PFSK-1 (cell line): ENCODE results near the gene ZNF248.

Experiments
- FOXP2 ChIP-seq: optimal IDR thresholded peaks from 2 replicates; pipeline ENCODE3; 2011; ENCODE audit warnings: borderline replicate concordance, control low read depth, inconsistent platforms; ENCODE audit not compliant: insufficient read depth; ENCODE audit errors: extremely low read length, extremely low read depth
- POLR2AphosphoS5 ChIP-seq: IDR thresholded peaks from 2 replicates; pipeline ENCODE4 v1.6.1; 2012; ENCODE audit warnings: low read depth, mild to moderate bottlenecking, control low read depth, low read length, moderate library complexity
- SIN3A ChIP-seq: IDR thresholded peaks from 2 replicates; pipeline ENCODE4 v1.6.1; 2012; ENCODE audit warnings: mild to moderate bottlenecking, low read length, moderate library complexity, borderline replicate concordance; ENCODE audit not compliant: insufficient read depth
- TAF1 ChIP-seq: IDR thresholded peaks from 2 replicates; pipeline ENCODE4 v1.6.1; 2012; ENCODE audit warnings: low read length, control low read depth, borderline replicate concordance; ENCODE audit not compliant: insufficient read depth
- TF ChIP-seq, protein P1 (sequence below), 2 experiments: IDR thresholded peaks; 2 replicates each; pipeline versions ENCODE4 v1.6.1 to v1.8.0; 2011 to 2012; ENCODE audit warnings: low read depth in 2 of 2, low read length in 2 of 2, control low read depth in 1 of 2, inconsistent platforms in 1 of 2, mild to moderate bottlenecking in 1 of 2, moderate library complexity in 1 of 2; ENCODE audit not compliant: insufficient read depth in 1 of 2

Gene ZNF248

DNA sequence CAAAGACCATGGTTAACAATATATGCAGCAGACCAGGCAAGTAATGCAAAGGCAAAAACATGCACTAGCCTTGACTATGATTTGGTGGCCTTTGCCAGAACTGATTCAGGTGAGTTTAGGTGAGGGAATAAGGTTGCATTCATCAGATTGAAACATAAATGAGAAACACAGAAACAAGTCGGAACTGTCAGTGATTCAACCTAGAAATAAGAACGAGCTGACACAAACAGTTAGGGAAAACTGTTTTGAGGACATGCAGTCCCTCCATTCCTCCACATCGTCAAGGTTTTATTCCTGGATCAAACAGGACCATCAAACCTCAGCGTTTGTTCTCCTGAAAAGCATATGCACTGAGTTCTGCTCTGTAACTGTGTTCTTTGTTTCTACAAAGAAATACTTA is 1.8 kb downstream of the ZNF248 start:
- TF ChIP-seq, protein P1, sequence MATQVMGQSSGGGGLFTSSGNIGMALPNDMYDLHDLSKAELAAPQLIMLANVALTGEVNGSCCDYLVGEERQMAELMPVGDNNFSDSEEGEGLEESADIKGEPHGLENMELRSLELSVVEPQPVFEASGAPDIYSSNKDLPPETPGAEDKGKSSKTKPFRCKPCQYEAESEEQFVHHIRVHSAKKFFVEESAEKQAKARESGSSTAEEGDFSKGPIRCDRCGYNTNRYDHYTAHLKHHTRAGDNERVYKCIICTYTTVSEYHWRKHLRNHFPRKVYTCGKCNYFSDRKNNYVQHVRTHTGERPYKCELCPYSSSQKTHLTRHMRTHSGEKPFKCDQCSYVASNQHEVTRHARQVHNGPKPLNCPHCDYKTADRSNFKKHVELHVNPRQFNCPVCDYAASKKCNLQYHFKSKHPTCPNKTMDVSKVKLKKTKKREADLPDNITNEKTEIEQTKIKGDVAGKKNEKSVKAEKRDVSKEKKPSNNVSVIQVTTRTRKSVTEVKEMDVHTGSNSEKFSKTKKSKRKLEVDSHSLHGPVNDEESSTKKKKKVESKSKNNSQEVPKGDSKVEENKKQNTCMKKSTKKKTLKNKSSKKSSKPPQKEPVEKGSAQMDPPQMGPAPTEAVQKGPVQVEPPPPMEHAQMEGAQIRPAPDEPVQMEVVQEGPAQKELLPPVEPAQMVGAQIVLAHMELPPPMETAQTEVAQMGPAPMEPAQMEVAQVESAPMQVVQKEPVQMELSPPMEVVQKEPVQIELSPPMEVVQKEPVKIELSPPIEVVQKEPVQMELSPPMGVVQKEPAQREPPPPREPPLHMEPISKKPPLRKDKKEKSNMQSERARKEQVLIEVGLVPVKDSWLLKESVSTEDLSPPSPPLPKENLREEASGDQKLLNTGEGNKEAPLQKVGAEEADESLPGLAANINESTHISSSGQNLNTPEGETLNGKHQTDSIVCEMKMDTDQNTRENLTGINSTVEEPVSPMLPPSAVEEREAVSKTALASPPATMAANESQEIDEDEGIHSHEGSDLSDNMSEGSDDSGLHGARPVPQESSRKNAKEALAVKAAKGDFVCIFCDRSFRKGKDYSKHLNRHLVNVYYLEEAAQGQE (IDR thresholded peaks at IDR 0.05; ENCODE audit: insufficient read depth in 1 of 2, low read depth in 2 of 2, low read length in 2 of 2): no peak
- TF ChIP-seq POLR2AphosphoS5 (no peak), FOXP2 (no peak), SIN3A (no peak)

DNA sequence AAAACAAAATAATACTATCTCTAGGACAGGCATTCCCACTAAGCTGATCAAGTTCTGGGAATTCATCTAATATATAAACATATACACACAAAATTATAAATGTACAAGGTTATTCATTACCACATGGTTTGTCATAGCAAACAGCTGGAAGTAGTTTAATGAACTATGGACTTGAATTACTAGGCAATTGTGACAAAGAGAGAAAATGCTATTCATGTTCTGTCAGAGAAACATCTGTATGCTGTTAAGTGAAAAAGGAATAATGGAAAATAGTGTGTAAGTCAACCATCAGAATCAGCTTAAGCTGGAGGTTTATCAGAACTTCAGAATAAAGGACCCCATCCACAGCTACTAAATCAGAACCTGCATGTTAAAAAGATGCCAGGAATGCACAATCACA is 2.8 kb downstream of the ZNF248 start:
- no peak for TF ChIP-seq FOXP2
- no peak for TF ChIP-seq SIN3A

DNA sequence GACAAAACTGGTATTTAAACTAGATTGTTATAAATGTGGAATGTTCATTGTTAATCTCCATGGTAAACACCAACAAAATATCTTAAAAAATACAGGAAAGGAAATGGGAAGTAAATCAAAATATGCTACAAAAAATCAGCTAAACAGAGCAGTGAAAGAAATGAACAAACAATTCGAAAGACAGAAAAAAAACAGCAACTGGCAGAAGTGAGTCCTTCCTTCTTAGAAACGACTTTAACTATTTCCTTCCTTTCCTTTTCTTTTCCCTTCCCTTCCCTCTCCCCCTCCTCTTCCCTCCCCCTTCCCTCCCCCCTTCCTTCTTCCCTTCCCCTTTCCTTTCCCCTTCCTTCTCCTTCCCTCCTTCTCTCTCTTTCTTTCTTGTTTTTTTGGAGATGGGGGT is 12.8 kb downstream of the ZNF248 start:
- TF ChIP-seq SIN3A: no peak
- TF ChIP-seq POLR2AphosphoS5: no peak
- TF ChIP-seq, protein P1 (IDR thresholded peaks at IDR 0.05; ENCODE audit: insufficient read depth in 1 of 2, low read depth in 2 of 2, low read length in 2 of 2): no peak

DNA sequence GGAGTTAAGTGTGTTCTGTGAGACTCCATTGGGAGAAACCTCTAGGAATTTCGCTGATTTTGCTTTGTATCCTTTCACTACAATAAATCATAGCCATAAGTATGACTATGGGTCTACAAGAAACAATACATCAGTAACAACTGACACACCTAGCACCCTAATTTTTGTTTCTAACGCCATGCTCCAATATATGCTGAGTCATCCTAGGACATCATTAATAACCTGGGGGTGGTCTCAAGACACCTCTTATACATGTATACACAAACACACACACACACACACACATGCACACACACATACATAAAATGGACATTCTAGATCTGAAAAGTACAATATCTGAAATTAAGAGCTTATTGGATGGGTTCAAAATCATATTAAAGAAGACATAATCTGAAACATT is 18.2 kb downstream of the ZNF248 start:
- TF ChIP-seq POLR2AphosphoS5 (no peak), SIN3A (no peak), TAF1 (no peak), FOXP2 (no peak)
- TF ChIP-seq, protein P1 (IDR thresholded peaks at IDR 0.05; ENCODE audit: insufficient read depth in 1 of 2, low read depth in 2 of 2, low read length in 2 of 2): no peak

DNA sequence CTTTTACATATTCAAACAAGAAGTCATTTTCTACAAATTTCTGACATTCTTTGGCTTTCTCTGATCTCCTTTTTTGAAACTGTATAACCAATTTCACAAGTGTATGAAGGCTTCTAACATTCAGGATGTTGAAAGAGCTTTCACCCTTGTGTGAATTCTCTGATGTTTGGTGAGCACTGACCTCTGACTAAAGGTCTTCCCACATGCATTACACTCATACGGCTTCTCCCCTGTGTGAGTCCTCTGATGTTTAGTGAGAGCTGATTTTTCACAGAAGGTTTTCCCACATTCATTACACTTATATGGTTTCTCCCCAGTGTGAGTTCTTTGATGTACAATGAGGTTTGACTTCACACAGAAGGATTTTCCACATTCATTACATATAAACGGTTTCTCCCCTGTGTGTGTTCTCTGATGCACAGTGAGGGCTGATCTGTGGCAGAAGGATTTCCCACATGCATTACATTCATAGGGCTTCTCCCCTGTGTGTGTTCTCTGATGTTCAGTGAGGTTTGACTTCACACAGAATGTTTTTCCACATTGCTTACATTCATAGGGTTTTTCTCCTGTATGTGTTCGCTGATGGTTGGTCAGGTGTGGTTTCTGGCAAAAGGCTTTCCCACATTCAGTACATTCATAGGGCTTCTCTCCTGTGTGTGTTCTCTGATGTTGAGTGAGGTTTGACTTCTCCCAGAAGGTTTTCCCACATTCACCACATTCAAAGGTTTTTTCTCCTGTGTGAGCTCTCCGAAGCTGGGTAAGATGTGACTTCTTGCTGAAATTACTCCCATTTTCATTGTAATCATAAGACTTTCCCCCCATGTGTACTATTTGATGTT is 25.7 kb downstream of the ZNF248 start:
- TF ChIP-seq TAF1: no peak
- TF ChIP-seq, protein P1 (IDR thresholded peaks at IDR 0.05; ENCODE audit: insufficient read depth in 1 of 2, low read depth in 2 of 2, low read length in 2 of 2): no peak
